GM18499 (cell line): ENCODE data around the gene CRTAC1.

Experiments used
- ATAC-seq: cut with Tn5 transposase; IDR thresholded peaks from one replicate; pipeline ENCODE4 v1.9.1; 2021; ENCODE audit warnings: moderate number of reproducible peaks; ENCODE audit not compliant: insufficient read depth, unreplicated experiment

Gene CRTAC1

DNA sequence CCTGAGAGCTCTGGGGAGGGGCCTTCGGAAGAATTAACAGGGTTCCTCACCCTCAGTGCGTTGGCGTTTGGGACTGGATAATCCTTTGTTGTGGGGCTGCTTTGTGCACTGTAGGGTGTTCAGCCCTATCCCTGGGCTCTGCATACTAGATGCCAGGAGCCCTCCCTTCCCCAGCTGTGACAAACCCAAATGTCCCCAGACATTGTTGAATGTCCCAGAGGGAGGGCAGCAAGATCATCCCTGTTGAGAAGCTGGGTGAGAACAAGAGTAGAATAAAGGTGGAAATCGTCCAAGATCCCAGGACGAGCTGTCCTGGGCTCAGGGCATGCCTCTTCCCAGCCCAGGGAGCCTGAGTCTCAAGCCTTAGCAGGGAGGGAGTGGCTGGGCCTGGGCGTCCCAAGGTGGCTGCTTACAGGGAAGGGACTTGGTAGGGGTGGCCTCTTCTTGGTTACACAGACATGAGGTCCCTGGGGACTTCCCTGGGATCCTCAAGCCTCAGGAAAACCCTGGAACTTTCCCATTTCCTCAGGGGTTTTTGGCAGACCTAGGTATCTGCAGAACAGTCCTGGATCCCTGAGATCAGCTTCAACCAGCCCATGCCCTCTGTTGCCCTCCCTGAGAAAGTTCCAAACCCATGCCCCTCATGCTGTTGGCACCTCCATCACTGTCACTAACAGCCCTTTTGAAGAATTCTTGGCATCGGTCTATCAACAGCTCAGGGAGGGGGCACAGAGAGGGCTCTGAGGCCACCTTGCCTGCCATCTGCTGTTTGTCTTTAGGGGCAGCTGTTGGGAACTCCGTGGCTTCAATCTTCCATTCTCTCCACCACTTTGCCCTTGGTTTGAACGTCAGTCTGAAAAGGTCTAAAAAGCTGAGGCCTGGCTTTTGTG is 127.0 kb downstream of the CRTAC1 start:
- ATAC-seq: no peak

DNA sequence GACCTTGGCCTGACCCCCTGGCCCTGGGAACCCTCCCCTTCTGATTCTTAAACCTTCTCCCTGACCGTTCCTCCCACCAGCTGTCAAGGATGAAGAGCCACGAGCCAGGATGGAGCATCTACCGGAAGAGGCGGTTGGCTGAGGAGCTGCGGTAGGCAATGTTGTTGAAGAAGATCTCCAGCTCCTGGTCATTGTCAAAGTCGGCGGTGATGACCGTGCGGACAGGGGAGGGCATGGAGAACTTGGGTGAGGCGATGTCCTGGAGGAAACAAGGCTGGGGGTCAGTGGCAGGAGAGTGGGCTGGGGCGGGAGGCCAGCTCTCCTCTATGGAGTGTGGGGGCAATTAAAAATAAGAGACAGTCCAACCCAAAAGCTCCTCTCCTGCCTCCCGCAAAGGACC is 129.0 kb downstream of the CRTAC1 start:
- ATAC-seq: no peak

DNA sequence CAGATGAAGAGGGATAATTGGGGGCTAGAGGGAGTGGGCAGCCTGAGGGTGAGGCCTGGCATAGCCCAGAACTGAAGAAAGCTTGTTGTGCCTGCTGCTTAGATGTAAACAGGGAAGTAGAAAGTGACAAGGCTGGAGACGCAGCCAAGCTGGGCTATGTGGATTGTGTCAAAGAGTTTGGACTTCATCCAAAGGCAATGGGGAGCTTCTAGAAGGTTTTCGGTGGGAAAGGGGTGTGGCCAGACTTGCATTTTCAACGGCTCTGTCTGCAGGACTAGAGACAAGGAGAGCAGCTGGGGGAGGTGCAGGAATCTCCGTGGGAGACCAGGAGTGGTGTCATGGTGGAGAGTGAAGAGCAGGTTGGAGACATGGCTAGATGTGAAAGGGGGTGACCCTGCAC is 132.0 kb downstream of the CRTAC1 start:
- no peak for ATAC-seq

DNA sequence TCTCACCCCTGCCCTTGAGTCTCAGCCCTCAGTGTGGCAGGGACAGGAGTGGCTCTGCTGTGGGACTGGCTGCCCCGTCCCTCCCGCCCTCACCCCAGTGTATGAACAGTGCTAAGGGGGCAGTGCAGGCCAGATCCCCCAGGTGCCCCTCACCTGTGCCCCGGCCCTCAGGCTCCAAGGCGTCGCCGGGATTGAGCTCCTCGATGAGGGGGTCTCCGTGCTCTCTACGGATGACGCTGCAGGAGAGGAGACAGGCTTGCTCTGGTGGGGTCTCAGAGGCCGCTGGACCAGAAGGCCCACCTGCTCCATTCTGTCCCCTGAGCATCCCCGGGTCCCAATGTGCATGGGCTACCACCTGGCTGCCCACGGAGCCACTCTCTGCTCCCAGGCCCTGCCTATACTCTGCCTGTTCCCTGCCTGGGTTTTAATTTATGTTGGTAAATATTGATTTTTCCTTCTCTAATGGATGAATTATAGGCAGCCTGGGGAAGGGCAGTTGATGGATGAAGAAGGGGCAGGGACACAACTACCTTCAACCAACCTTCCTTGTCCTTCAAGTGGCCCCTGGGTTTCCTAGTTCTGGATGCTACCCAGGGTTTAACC is 133.6 kb downstream of the CRTAC1 start:
- no peak for ATAC-seq

DNA sequence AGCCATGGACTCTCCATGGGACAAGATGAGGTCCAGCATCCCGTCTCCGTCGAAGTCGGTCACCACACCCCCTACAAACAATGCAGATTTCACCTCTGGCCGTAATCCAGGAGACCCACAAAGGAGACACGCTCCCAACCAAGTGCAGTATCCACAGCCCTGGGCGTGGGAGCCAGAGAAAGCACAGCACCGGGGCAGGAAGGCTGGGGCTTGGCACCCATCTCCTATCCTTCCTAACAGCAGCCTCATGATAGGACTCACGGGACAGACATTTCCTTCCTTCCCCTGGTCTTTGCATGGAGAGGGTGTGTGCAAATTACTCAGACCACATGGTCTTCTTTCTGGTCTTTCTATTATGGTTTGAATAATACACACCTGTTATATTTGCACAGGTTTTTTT is 134.5 kb downstream of the CRTAC1 start:
- no peak for ATAC-seq

DNA sequence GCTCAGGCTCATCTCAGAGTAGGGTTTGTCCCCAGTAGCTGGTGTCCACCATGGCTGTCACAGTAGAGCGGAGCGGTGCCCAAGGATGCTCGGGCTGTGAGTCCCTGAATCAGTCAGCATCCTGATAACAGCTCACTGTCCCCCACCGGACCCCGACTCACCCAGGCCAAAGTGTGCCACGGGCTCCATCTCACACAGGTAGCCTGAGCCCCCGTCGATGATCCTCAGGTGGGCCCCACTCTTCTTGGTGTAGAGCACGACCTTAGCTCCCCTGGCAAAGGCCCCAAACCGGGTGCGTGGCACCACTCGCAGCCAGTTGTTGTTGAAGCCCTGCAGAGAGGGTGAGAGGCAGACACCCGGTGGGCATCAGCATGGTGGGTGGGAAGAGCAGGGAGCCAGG is 135.3 kb downstream of the CRTAC1 start:
- ATAC-seq: no peak

DNA sequence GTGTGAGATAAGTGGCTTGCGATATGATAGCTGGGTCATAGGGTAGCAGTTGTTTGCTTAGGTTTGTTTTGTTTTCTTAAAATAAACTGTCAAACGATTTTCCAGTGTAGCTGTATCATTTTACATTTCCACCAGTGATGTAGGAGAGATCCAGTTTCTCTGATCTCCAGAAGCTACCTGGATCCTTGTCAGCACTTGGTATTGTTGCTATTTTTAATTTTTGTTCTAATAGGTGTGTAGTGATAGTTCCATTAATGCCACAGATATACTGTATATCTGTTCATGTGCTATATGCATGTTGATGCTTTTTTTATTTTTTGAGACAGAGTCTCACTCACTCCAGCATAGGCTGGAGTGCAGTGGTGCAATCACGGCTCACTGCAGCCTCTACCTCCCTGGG is 136.3 kb downstream of the CRTAC1 start:
- no peak for ATAC-seq

DNA sequence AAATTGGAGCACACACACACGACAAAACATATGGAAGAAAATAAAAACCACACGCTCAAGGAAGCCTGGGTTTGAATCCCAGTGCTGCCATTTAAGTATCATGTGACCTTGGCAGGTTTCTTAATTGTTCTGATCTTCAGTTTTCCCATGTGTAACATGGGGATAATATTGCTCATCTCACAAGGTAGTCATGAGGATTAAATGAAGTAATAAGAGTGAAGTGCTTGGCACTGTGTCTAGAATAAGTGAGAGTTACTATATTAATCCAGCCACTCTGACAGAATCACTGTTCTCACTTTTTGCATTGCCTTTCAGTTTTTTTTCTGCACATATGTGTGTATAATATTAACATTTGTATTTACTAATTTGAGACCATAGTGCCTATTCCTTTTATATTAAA is 137.5 kb downstream of the CRTAC1 start:
- no peak for ATAC-seq

DNA sequence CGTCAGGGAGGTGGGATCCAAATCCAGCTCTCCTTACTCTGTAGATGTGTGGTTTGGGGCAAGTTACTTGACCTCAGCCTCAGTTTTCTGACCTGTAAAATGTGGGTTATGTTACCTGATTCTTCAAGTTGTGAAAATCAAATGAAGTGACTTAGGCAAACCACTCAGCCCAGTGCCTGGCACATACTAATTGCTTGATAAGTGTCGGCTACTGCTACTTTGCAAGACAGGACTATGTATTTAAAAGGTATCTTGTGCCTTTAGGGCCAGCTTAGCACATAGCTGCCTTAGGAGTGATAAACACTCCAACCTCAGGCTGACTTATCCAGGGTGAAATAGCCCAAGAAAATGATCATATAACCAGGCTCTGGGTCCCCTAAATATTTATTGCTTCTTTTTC is 137.9 kb downstream of the CRTAC1 start:
- no peak for ATAC-seq

DNA sequence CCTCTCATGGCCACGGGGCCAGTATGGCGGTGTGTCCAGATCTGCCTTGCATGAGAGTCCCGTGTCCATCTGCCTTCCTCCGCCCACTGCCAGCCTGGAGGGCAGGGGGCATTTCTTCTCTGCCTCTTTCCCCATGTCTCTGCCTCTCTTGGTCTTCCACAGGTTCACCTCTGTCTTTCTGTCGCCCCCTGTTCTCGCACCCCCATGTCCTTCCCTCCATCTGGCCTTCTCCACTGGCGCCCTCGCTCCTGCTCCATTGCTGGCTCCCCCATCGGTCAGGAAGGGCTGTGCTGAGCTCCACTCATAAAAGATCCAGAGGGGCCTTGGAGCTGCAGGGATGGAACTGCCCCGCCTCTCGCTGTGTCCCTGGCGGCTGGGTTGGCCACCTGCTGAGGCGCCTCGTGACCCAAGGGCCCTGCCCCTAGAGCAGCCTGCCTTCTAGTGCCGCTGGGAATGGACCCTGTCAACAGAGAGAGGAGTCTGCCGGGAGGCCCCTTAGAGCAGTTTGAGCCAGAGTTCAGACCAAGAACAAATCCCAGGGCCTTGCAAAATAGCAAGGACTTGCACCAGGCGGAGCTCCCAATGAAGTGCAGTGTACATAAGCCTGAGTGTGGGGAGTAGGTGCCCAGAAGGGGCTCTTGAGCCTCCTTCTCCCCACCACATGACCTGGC is 138.8 kb downstream of the CRTAC1 start:
- no peak for ATAC-seq

DNA sequence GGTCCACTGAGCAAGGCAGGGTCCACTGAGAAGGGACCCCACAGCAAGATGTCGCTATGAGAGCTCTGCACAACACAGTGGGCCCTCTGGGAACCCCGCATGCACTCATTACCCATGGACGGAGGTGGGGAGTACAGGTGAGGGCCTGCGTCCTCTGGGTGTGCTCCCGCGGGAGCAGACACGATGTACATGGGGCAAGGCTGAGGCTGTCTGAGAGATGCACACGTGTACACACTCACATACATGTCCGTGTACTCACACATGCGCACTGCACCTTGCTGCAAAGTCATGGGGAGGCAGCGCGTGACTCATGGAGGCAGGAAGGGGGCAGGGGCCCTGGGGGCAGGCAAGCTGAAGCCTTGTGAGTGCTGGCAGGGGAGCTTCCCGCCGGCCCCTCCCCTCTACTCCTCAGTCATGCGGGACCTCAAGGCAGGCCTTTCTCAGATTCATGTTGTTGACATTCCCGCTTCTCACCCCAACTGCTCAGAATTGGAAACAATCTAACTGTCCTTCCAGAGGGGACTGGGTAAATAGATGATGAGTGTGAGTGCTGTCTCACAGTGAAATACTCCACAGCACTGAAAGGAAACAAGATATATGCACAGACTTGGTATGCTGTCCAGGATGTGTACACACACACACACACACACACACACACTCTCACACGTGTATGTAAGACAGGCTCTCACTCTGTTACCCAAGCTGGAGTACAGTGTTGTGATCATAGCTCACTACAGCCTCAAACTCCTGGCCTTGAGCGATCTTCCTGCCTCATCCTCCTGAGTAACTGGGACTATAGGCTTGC is 140.8 kb downstream of the CRTAC1 start:
- ATAC-seq: no peak

DNA sequence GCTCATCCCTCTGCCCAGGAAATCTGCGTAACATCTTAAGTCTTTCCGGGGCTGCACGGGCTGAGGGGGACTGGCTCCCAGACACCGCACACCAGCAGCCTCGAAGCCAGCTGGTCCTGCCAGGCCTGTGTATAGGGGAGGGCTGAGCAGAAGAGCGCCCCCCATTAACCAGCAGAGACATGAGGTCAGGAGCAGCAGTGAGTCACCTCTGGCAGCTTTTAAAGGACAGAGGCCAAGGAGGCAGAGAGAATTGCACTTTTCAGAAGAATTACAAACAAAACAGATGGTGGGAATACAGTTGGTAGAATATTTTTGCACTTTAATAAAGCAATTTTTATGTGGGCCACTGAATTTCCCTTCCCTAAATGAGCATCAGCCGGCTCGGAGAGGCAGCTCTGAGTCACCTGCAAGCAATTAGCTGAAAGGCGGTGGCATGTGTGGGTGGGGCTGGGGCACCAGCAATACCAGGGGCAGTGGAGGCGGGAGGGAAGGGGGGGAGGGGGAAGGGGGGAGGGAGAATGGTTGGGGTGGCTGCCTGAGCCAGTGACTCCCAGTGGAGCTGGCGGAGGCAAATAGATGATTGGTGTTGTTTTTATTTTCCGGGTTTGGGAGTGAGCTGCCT is 141.7 kb downstream of the CRTAC1 start:
- no peak for ATAC-seq

DNA sequence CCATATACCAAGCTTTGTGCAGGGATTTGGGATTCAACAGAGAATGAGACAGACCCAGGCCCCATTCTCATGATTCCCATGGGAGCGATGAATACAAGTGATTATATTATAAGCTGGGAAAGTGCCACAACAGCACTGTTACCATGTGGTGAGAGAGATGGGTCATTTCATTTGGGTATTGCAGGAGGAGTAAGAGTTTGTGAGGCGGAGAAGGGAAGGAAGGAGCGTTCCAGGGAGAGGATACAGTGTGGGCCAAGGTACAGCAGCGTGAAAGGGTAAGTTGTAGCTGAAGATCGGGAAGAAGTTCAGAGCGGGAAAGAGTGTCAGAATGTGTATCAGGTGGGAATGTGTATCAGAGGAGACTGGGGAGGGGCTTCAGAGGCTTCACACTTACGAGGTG is 142.3 kb downstream of the CRTAC1 start:
- no peak for ATAC-seq

DNA sequence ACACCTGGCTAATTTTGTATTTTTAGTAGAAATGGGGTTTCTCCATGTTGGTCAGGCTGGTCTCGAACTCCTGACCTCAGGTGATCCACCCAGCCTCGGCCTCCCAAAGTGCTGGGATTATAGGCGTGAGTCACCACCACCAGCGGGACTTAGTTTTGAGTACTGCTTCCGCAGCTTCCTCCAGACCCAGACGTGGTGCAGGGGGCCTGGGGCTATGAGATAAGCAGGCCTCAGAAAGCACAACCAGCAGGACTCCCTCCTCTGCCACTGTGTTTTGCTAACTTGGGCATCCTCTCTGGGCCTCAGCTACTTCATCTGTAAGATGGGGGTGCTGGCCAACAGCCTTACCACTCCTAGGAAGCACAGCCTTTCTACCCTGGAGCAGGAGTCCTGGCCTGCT is 143.0 kb downstream of the CRTAC1 start:
- no peak for ATAC-seq

DNA sequence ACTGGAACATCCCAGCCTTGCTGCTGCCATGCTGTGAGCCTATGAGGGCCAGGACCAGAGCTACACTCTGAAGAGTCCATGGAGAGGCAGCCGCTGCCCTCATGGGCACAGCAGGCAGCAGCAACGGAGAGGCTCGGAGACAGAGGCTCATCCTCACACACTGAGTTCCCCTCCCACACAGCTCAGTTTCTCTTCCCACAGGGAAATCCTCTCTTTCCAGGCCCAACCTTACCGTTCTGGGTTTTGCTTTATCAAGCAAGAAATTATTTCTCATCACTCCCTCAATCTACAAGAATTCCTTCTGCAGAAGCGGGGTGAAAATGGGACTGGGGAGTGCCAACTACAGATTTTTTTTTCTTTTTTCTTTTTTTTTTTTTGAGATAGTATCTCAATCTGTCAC is 144.1 kb downstream of the CRTAC1 start:
- ATAC-seq: no peak

DNA sequence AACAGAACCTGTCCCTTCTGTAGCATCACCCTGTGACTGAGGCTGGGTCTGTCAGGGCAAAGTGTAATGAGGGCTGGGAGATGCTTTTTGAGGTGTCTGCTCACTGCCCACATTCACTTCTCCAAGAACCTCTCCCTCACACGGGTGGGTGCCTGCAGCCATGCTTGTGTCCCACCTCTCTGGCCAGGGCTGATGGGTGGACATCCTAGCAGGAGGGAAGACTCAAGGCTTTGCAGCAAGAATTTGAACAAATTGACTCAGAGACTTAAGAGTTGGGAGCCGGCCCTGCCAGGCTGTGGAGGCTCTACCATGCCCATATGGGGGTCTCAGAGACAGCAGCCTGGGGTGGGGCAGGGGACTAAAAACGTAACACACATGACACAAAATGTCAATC is 147.3 kb downstream of the CRTAC1 start:
- no peak for ATAC-seq

DNA sequence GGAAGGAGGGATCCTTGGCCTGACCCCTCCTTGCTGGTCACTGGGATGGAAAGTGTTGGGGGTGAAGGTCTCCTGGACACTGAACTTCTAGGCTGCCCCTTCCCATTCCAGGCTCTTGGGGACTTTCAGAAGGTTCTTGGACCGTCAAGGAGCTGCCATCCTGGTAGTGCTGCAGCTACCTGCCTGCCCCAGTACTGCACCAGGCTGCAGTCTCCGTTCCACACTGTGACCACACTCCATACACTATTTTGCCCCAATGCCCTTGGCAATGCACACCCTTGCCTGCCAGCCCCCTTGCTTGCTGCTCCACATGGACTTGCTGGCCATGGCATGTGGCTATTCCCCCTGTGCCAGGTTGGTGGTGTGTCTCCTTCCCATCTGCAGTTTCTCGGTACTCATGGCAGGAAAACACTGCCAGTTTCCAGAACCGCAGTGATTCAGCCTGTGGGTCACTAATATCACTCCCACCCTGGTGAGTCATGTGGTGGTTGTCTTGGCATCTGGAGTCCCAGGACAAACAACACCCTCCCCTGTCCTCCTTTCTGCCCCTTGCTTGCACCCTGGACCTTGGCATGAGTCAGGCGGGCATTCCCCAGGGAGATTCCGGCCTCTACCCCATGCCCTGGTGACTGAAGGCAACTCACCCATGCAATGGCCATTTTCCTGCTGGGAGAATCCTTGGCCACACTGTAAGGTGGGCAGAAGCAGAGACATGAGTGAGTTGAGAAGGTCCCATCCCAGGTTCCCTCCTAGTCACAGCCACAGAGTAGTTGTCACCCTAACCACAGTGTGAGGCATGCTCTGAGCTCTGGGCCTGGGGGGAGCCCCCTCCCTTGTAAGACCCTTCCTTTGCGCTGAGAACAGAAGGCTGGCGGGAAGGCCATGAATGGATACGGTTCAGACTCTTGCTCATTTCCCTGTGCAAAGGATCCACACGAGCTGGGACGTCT is 148.0 kb downstream of the CRTAC1 start:
- no peak for ATAC-seq

DNA sequence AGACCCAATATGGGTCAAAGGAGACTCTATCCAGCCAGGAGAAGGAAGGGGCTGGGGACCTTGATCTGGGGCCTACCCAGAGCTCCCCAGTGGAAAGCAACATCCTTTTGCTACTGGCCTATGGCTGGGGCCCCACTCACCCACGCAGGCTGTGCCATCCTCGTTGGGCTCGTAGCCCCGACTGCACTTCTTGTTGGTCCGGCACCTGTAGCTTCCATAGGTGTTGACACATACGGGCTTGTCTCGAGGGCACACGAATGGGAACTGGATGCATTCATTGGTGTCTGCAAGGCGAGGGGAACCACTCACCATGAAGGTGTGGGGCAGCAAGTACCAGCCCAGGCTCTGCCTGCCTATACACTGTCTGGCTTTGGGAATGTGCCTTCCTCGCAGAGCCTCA is 150.3 kb downstream of the CRTAC1 start:
- ATAC-seq: no peak

DNA sequence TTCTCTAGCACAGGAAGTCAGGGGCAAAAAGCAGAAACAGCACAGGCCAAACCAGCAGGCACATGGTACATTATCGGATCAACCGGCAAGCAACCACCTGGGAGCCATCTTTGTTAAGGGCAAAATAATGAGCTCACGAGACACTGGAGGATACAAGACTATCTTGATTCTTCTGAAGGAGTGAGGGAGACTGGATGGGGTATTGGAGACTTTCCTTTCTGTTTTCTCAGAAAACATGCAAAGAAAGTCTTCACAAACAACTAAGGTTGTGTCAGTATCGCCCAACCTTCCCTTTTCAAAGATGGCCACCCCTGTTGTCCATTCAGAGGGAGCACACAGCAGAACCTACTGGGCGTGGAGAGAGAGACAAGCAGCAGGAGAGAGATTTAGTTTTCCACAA is 151.2 kb downstream of the CRTAC1 start:
- ATAC-seq: no peak
